Spleen (tissue), 7 donors: ENCODE data around the gene TBC1D22B.
A peak's percentile ranks its signal among the peaks of the same experiment; 100 is the strongest.

ENCODE experiments used
- CTCF ChIP-seq, 11 experiments: fragments of 200-600 bp in 7 of 11; fragments of 450-650 bp in 4 of 11; sonication (generic) in 4 of 11; IDR thresholded peaks in 8 of 11; conservative IDR thresholded peaks in 3 of 11; 1 replicate in 7 of 11; 2 replicates in 4 of 11; pipeline versions ENCODE4 v1.4.0 to v1.8.0; 2016 to 2021; ENCODE audit warnings: antibody characterized with exemption in 11 of 11, inconsistent platforms in 4 of 11, mild to moderate bottlenecking in 1 of 11
- POLR2A ChIP-seq, 3 donors: fragments of 450-650 bp; IDR thresholded peaks; one replicate each; pipeline ENCODE4 v1.5.1; 2017; ENCODE audit warnings: antibody characterized with exemption in 3 of 3, mild to moderate bottlenecking in 1 of 3
- POLR2AphosphoS5 ChIP-seq, 3 donors: sonication (generic); formaldehyde crosslinking; IDR thresholded peaks; one replicate each; pipeline ENCODE4 v1.5.1; 2017; ENCODE audit warnings: antibody characterized with exemption in 3 of 3
- donor health status: DM: no; HTN: no; CAD: no; lungs with moderate emphysema.
- donor health status: DM: no; HTN: no; CAD: no.
- donor health status: DM: no; HTN: no; CAD: no.

- TF ChIP-seq CTCF (IDR thresholded peaks at IDR 0.05 in 8 of 11, conservative IDR thresholded peaks at IDR 0.05 in 3 of 11) (peak in 1 of 11 experiments; percentile 12), POLR2AphosphoS5 (IDR thresholded peaks at IDR 0.05) (no peak), POLR2A (IDR thresholded peaks at IDR 0.05) (no peak)
These were observed 57.6 kb downstream of the TBC1D22B start for GRCh38 chr6:37315157-37315515.
